Activated effector memory CD4-positive, alpha-beta T cell treated with Interleukin-2 at 50 U/mL for 16 hours (primary cell): ENCODE measurements around the gene SPATA31E1.
"Not testable (repeated sequence)": the region's sequence is repeated elsewhere in the genome, so short reads cannot be mapped to it uniquely, and the experiment has no call there.

Source experiments
- DNase-seq: peaks from one replicate; pipeline ENCODE4 v3.0.0-alpha.2; 2020

The SPATA31E1 gene

GRCh38 chr9:87882627-87883026 is at the start of gene SPATA31E1:
Gene SPATA31E1 (plus strand): TSS chr9:87882877. CDS start chr9:87882892, 15 bp downstream.
- no peak for DNase-seq

- no peak for DNase-seq
These were observed 48.3 kb upstream of the SPATA31E1 start for GRCh38 chr9:87834357-87834756.

- no peak for DNase-seq
These were observed 46.1 kb upstream of the SPATA31E1 start for GRCh38 chr9:87836536-87836935.

- no peak for DNase-seq
These were observed 45.5 kb upstream of the SPATA31E1 start for GRCh38 chr9:87836951-87837705.

GRCh38 chr9:87840134-87840533 is 42.5 kb upstream of the SPATA31E1 start:
- no peak for DNase-seq

GRCh38 chr9:87842878-87843585 is 39.6 kb upstream of the SPATA31E1 start:
- no peak for DNase-seq

- DNase-seq: no peak
These were observed 38.2 kb upstream of the SPATA31E1 start for GRCh38 chr9:87844506-87844905.

GRCh38 chr9:87847817-87848216 is 34.9 kb upstream of the SPATA31E1 start:
- DNase-seq: not testable (repeated sequence)

GRCh38 chr9:87849144-87849758 is 33.4 kb upstream of the SPATA31E1 start:
- no peak for DNase-seq

GRCh38 chr9:87850391-87850790 is 32.3 kb upstream of the SPATA31E1 start:
- DNase-seq: no peak

GRCh38 chr9:87851186-87851585 is 31.5 kb upstream of the SPATA31E1 start:
- DNase-seq: not testable (repeated sequence)

GRCh38 chr9:87853302-87853701 is 29.4 kb upstream of the SPATA31E1 start:
- no peak for DNase-seq

- DNase-seq: no peak
These were observed 28.6 kb upstream of the SPATA31E1 start for GRCh38 chr9:87853876-87854579.

- DNase-seq: no peak
These were observed 28.1 kb upstream of the SPATA31E1 start for GRCh38 chr9:87854580-87854955.

GRCh38 chr9:87855061-87855460 is 27.6 kb upstream of the SPATA31E1 start:
- no peak for DNase-seq

- no peak for DNase-seq
These were observed 25.3 kb upstream of the SPATA31E1 start for GRCh38 chr9:87857141-87857947.

- DNase-seq: no peak
These were observed 24.7 kb upstream of the SPATA31E1 start for GRCh38 chr9:87857948-87858335.

GRCh38 chr9:87859137-87859536 is 23.5 kb upstream of the SPATA31E1 start:
- DNase-seq: no peak

GRCh38 chr9:87859786-87860185 is 22.9 kb upstream of the SPATA31E1 start:
- no peak for DNase-seq

- no peak for DNase-seq
These were observed 21.3 kb upstream of the SPATA31E1 start for GRCh38 chr9:87861332-87861731.

GRCh38 chr9:87862536-87863268 is 20.0 kb upstream of the SPATA31E1 start:
- no peak for DNase-seq
